ENCODE results near the gene DNAH3.
A peak's percentile ranks its signal among the peaks of the same experiment; 100 is the strongest.
"Not testable (repeated sequence)": the region's sequence is repeated elsewhere in the genome, so short reads cannot be mapped to it uniquely, and the experiment has no call there.

The DNAH3 gene

GRCh38 chr16:20942256-20942655 is 208.4 kb downstream of the DNAH3 start:
- ATAC-seq (no peak), DNase-seq (ENCODE audit: low spot score in 2 of 2) (no peak)
- Mint-ChIP-seq H3K4me3 (no peak overlapping the region), H3K27ac (no peak overlapping the region), H3K4me1 (peaks cover 60% of the 10 kb centered on the region), H3K36me3 (peaks cover 6% of the 10 kb centered on the region), H3K9me3 (no peaks in the 10 kb centered on the region)

- ATAC-seq (no peak), DNase-seq (ENCODE audit: low spot score in 2 of 2) (no peak)
- Mint-ChIP-seq H3K4me3 (no peak overlapping the region), H3K27ac (no peak overlapping the region), H3K36me3 (peaks cover 6% of the 10 kb centered on the region), H3K9me3 (no peaks in the 10 kb centered on the region), H3K4me1 (peaks cover 60% of the 10 kb centered on the region)
These were observed 209.1 kb downstream of the DNAH3 start for GRCh38 chr16:20941636-20941926.

- peaks cover 6% of the 10 kb centered on the region for H3K36me3 Mint-ChIP-seq
- no peaks in the 10 kb centered on the region for H3K9me3 Mint-ChIP-seq
- H3K4me1 Mint-ChIP-seq: peaks cover 57% of the 10 kb centered on the region
- H3K4me3 Mint-ChIP-seq: no peak overlapping the region
- DNase-seq (ENCODE audit: low spot score in 2 of 2) (no peak), ATAC-seq (no peak)
- H3K27ac Mint-ChIP-seq: no peak overlapping the region
These were observed 209.6 kb downstream of the DNAH3 start for GRCh38 chr16:20940871-20941635.

- no peak overlapping the region for H3K27ac Mint-ChIP-seq
- H3K4me3 Mint-ChIP-seq: no peak overlapping the region
- H3K36me3 Mint-ChIP-seq: peaks cover 6% of the 10 kb centered on the region
- ATAC-seq (peak; percentile 72), DNase-seq (ENCODE audit: low spot score in 2 of 2) (no peak)
- no peaks in the 10 kb centered on the region for H3K9me3 Mint-ChIP-seq
- H3K4me1 Mint-ChIP-seq: peaks cover 47% of the 10 kb centered on the region
These were observed 211.0 kb downstream of the DNAH3 start for GRCh38 chr16:20939611-20940010.

- peak overlapping the region; percentile 41 for H3K4me3 Mint-ChIP-seq
- H3K36me3 Mint-ChIP-seq: peaks cover 6% of the 10 kb centered on the region
- no peaks in the 10 kb centered on the region for H3K9me3 Mint-ChIP-seq
- ATAC-seq (peak; percentile 90), DNase-seq (ENCODE audit: low spot score in 2 of 2) (no peak)
- peaks cover 37% of the 10 kb centered on the region for H3K4me1 Mint-ChIP-seq
- H3K27ac Mint-ChIP-seq: peak overlapping the region; percentile 74
These were observed 212.2 kb downstream of the DNAH3 start for GRCh38 chr16:20938426-20938825.

- DNase-seq (ENCODE audit: low spot score in 2 of 2): no peak
- ATAC-seq: no peak
- H3K27ac Mint-ChIP-seq: peak overlapping the region; percentile 74
- no peaks in the 10 kb centered on the region for H3K9me3 Mint-ChIP-seq
- H3K36me3 Mint-ChIP-seq: peaks cover 6% of the 10 kb centered on the region
- peak overlapping the region; percentile 41 for H3K4me3 Mint-ChIP-seq
- H3K4me1 Mint-ChIP-seq: peaks cover 32% of the 10 kb centered on the region
These were observed 212.9 kb downstream of the DNAH3 start for GRCh38 chr16:20937736-20938135.

- peaks cover 5% of the 10 kb centered on the region for H3K36me3 Mint-ChIP-seq
These were observed 217.1 kb downstream of the DNAH3 start for GRCh38 chr16:20933589-20933988.

GRCh38 chr16:20931066-20931600 is 219.5 kb downstream of the DNAH3 start:
- H3K4me1 Mint-ChIP-seq: no peaks in the 10 kb centered on the region
- H3K9me3 Mint-ChIP-seq: no peaks in the 10 kb centered on the region
- no peak for DNase-seq (ENCODE audit: low spot score in 2 of 2)
- ATAC-seq: no peak
- no peak overlapping the region for H3K27ac Mint-ChIP-seq
- peaks cover 5% of the 10 kb centered on the region for H3K36me3 Mint-ChIP-seq
- no peak overlapping the region for H3K4me3 Mint-ChIP-seq

More at GRCh38 chr16:20933589-20933988, 217.1 kb downstream of the DNAH3 start:
- no peak for DNase-seq (ENCODE audit: low spot score in 2 of 2)
- no peak for ATAC-seq
- Mint-ChIP-seq H3K4me1 (peaks cover 10% of the 10 kb centered on the region), H3K27ac (no peak overlapping the region), H3K4me3 (no peak overlapping the region), H3K9me3 (no peaks in the 10 kb centered on the region)

- no peaks in the 10 kb centered on the region for H3K9me3 Mint-ChIP-seq
- no peaks in the 10 kb centered on the region for H3K4me1 Mint-ChIP-seq
- H3K4me3 Mint-ChIP-seq: no peak overlapping the region
- ATAC-seq (no peak), DNase-seq (ENCODE audit: low spot score in 2 of 2) (no peak)
- H3K36me3 Mint-ChIP-seq: peaks cover 13% of the 10 kb centered on the region
- H3K27ac Mint-ChIP-seq: no peak overlapping the region
These were observed 220.3 kb downstream of the DNAH3 start for GRCh38 chr16:20930365-20930690.

GRCh38 chr16:20929676-20930364 is 220.8 kb downstream of the DNAH3 start:
- H3K27ac Mint-ChIP-seq; H3K9me3 Mint-ChIP-seq; H3K4me3 Mint-ChIP-seq; ATAC-seq; DNase-seq (ENCODE audit: low spot score in 2 of 2); H3K4me1 Mint-ChIP-seq: not testable (repeated sequence)
- peaks cover 17% of the 10 kb centered on the region for H3K36me3 Mint-ChIP-seq

- H3K27ac Mint-ChIP-seq: no peak overlapping the region
- DNase-seq (ENCODE audit: low spot score in 2 of 2): no peak
- H3K4me1 Mint-ChIP-seq: no peaks in the 10 kb centered on the region
- H3K36me3 Mint-ChIP-seq: peaks cover 27% of the 10 kb centered on the region
- H3K4me3 Mint-ChIP-seq: no peak overlapping the region
- H3K9me3 Mint-ChIP-seq: no peaks in the 10 kb centered on the region
- ATAC-seq: no peak
These were observed 221.8 kb downstream of the DNAH3 start for GRCh38 chr16:20928774-20929411.

- Mint-ChIP-seq H3K4me1 (no peaks in the 10 kb centered on the region), H3K9me3 (no peaks in the 10 kb centered on the region), H3K27ac (peak overlapping the region; percentile 0), H3K4me3 (no peak overlapping the region), H3K36me3 (peaks cover 42% of the 10 kb centered on the region)
- DNase-seq (ENCODE audit: low spot score in 2 of 2): no peak
- ATAC-seq: no peak
These were observed 224.9 kb downstream of the DNAH3 start for GRCh38 chr16:20925751-20926150.

GRCh38 chr16:20923876-20924275 is 226.8 kb downstream of the DNAH3 start:
- DNase-seq (ENCODE audit: low spot score in 2 of 2): no peak
- H3K4me1 Mint-ChIP-seq: peaks cover 6% of the 10 kb centered on the region
- no peaks in the 10 kb centered on the region for H3K9me3 Mint-ChIP-seq
- H3K36me3 Mint-ChIP-seq: peaks cover 53% of the 10 kb centered on the region
- ATAC-seq: no peak
- no peak overlapping the region for H3K4me3 Mint-ChIP-seq
- H3K27ac Mint-ChIP-seq: no peak overlapping the region

GRCh38 chr16:20920799-20921198 is 229.8 kb downstream of the DNAH3 start:
- peaks cover 16% of the 10 kb centered on the region for H3K4me1 Mint-ChIP-seq
- no peak for DNase-seq (ENCODE audit: low spot score in 2 of 2)
- H3K9me3 Mint-ChIP-seq: no peaks in the 10 kb centered on the region
- peaks cover 66% of the 10 kb centered on the region for H3K36me3 Mint-ChIP-seq
- H3K27ac Mint-ChIP-seq: no peak overlapping the region
- no peak for ATAC-seq
- H3K4me3 Mint-ChIP-seq: no peak overlapping the region

GRCh38 chr16:20920091-20920490 is 230.6 kb downstream of the DNAH3 start:
- no peak for DNase-seq (ENCODE audit: low spot score in 2 of 2)
- peak; percentile 46 for ATAC-seq
- H3K9me3 Mint-ChIP-seq: no peaks in the 10 kb centered on the region
- H3K36me3 Mint-ChIP-seq: peaks cover 66% of the 10 kb centered on the region
- H3K4me1 Mint-ChIP-seq: peaks cover 16% of the 10 kb centered on the region
- no peak overlapping the region for H3K4me3 Mint-ChIP-seq
- no peak overlapping the region for H3K27ac Mint-ChIP-seq
